Neural progenitor cell (in vitro differentiated cells): ENCODE measurements around the gene OSTN.

Source experiments
- CTCF ChIP-seq: fragments of 200-600 bp; sonication (generic); IDR thresholded peaks from 2 replicates; pipeline ENCODE4 v1.5.1; 2017; ENCODE audit warnings: antibody characterized with exemption, mild to moderate bottlenecking
- EZH2phosphoT487 ChIP-seq: fragments of 200-600 bp; sonication (generic); IDR thresholded peaks from 2 replicates; pipeline ENCODE4 v1.6.1; 2017; ENCODE audit warnings: antibody characterized with exemption

- TF ChIP-seq EZH2phosphoT487 (no peak), CTCF (no peak)
These were observed 64.3 kb downstream of the OSTN start for GRCh38 chr3:191263365-191263764.
